Fibroblast of the conjunctiva (primary cell): Measurements from ENCODE around the gene CRLF1.
"Not testable (repeated sequence)": the region's sequence is repeated elsewhere in the genome, so short reads cannot be mapped to it uniquely, and the experiment has no call there.

Source experiments
- DNase-seq: peaks from one replicate; pipeline ENCODE4 v3.0.0-alpha.2; 2010; ENCODE audit warnings: low read depth

Gene CRLF1

DNA sequence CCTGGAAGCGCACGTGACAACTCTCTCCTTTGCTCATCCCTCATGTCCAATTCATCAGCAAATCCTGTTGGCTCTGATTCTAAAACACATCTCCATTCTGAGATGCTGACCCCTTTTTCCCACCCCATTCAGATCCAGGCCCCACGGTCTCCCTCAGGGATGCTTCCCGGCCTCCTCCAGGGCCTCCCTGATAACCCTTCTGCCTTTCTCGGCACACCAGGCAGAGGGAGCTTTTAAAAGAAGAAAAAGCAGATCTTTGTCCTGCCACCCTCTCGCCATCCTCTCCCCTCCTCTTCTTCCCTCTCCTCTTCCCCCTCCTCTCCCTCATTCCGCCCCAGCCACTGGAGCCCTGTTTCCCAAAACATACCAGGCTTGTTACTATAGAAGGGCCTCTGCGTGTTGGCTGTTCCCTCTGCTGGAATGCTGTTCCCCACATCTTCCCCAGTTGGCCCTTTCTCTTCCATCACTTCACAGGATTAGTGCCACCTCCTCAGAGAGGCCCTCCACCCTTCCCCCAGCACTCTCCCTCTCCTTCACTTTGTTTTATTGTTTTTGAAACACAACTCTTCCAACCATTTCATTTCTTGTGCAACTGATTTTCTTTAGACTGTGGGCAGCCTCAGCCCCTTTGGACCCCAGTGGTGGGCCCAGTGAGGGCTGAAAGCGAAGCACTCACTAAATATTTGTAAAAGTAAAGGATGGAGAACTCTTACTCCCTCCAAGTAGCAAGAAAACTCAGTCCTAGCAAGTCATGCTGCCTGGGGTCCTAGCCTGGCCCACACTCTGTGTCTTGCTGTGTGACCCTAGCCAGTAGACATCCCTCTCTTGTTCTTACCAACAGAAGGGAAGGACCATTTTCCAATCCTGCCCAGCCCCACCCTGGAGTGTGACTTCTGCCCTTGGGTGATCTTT, 2.5 kb upstream of the CRLF1 start:
- DNase-seq, result no peak

DNA sequence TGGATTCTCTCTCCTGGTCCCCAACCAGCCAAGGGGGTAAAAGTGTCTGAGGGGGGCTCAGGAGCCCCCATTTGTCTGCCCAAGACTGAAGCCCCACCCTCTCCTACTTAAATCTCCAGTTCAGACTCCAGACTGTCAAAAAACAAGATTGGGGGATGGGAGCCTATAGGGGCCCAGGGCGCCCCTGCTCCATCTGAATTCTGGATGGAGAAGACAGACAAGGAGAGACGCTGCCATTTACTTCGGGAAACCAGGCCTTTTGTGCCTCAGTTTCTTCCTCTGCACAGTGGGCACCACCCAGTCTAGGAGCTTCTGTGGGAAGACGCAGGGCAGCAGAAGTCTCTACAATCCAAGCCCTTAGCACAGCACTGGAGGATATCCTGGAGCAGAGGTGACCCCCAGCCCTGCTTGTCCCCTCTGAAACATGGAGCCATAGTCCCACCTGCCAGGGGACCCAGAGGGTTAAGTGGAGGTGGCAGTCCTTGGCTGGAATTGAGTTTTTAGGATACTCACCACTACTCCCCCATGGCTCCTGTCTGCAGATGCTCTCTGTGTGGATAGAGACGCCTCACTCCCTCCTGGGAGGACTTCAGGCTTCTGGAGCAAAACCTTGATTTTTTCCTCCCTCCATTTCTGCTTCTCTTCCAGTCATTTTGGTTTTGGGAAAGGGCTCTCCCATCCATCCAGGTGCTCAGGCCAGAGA, 1.7 kb upstream of the CRLF1 start:
- DNase-seq, result no peak

DNA sequence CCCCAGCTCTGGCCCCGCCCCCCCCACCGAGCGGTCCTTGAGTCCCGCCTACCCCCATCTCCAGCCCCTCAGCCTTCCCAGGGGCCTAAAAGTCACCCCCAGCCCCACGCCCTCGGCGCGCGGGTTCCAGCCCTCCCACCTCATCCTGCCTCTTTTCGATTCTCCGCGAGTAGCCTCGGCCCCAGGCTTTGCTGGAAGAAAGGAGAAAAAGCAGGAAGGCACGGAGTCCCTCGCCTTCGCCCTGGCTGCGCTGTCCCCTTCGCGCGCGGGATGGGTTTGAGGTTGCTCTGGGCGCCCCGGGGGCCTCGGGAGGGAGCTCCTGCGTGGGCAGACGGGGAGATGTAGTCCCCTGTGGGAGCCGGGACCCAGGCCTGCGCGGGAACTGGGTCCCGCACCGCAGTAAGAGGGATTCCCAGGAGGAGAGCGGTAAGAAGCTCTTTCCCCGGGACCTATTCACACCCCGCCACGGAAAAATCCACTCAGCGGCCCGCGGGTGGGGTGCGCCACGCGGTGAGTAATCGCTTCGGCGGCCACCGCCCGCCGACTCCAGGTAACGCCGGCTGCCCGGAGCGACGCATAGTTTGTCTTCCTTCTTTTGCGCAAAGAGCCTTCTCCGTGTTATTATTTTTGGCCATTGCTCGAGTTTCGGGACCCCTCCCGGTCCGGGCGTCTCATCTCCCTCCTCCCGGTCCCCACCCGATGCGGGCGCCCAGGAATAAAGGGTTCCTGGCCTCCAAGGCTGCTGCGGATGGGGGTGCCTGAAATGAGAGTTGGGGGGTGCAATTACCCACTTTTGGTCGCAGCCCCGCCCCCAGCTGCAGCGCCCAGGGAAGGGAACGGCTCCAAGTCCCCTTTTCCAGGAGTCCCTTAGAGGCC, 865 bp upstream of the CRLF1 start:
- no peak for DNase-seq

DNA sequence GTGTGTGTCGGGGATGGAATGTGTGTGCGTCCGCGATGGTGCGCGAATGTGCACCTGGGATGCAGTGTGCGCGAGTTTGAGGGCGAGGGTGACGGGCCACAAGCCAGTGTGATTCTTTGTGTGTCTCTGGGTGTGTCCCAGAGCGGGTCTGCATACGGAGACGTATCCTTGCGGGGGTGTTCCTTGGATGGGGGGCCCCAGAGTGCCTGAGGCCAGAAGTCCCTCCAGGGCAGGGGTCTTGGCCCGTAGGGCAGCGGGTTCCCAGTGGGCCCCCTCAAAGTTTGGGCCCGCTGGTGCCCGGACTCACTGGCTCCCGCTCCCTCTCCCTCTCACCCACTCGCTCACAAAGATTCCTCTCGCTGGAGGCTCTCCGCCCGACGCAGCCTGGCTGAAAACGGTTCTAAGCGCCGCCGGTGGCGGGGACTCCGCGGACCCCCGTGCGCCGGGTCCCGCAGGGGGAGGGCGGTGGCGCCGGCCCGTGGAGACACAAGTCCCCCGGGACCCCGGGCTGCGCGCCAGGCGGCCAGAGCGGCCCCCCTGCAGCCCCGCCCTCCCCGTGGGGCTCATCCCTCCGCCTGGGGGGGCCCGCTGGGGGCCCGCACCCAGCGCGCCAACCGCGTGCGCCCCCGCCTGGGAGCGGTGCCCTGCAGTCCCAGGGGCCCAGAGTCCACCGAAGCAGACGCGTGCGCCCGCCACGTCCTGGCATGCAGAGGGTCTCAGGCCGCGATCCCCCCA, 886 bp downstream of the CRLF1 start:
- no peak for DNase-seq

DNA sequence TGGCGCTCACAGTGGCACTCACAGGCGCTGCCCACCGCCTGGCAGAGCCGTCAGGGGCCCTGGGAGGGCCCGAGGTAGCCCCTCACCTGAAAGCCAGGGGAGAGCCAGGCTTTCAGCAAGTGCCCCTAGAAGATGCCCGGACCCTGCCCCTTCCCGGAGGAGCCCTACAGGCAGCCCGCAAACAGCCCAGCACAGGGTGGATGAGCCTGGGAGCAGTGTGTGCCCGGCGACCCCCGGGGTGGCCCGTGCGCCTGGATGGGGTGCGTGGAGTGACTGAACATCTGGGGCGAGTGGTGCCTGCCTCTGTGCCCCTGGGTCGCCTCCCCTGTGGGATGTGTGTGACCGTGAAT, 1.4 kb downstream of the CRLF1 start:
- no peak for DNase-seq

DNA sequence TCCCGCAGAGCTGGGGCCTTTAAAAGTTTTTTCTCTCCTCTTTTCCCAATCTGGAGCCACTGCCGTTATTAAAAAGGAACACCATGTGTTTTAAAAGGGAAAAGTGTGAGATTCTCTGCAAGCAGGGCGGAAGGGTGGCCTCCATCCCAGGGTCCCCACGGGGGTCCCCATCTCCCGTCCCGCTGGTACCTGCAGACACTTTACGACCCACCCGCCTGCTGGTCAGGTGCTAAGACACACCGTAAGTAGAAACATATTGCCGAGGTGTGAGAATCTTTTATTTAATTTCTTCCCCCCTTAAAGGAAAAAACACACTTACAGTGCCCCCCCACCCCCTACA, 1.8 kb downstream of the CRLF1 start:
- DNase-seq, result no peak

DNA sequence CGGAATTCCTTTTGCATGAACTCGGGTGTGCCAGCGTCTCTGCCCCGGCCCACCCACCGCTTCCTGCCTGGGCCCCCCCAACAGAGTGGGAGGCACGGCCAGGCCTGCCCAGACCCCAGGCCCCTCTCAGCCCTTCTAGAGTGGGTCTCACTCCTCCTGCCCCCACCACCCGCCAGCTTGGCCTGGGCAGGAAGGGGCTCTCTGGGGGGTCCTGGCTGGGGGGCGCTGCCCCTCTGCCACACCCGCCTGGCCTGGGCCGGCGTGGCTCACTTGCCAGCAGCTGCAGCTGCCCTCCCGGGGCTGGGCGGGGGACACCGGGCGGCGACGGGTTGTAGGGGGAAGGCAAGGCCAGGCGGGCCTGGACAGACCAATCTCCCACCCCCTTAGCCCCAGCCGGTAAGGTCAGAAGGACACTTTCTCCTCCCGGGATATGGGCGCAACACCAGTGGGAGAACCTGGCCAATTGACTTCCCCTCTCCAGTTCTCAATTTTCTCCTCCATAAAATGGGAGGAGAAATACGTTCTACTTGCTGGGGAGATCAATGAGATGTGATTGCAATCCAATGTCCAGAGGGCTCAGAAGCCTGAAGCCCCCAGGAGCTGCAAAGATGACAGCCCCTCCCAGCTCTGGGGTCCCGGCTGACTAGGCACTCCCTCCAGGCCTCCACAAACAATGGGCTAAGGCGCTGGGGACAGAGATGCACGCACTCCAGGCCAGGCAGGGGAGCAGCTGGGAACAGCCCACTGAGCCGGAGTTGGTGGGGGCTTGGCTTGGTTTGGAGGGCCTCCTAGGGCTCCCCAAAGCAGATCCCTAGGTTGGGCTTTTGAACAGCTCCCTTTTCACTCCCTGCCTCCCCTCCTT, 2.4 kb downstream of the CRLF1 start:
- no peak for DNase-seq

DNA sequence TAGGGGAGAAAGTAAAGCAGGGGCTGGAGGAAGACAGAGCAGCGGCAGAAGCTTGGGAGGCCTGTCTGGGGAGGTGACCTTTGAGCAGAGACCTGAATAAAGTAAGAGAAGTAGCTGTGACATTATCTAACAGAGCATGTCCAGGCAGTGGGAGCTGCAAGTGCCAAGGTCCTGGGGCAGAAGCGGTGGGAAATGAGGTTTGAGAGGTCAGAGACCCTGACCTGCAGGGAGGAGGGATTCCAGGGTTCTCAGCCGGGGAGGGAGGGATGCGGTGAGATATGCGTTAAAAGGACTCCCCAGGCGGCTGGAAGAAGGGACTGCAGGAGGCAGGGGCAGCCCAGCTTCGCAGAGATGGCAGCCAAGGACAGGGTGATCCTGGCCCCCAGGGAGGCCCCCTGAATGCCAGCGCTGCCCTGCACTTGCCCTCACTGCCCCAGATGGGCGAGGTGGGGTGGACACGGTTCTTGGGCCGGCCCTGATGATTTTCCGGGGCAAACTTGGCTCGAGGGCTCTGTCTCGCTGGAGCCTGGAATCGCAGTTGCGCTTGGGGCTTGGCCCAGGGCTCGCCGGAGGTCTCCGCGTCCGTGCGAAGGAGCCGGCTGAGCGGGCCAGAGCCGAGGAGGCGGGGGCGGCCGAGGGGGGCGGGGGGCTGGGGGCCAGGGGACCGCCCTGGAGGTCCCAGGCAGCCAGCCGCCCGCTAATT, 3.2 kb downstream of the CRLF1 start:
- no peak for DNase-seq

DNA sequence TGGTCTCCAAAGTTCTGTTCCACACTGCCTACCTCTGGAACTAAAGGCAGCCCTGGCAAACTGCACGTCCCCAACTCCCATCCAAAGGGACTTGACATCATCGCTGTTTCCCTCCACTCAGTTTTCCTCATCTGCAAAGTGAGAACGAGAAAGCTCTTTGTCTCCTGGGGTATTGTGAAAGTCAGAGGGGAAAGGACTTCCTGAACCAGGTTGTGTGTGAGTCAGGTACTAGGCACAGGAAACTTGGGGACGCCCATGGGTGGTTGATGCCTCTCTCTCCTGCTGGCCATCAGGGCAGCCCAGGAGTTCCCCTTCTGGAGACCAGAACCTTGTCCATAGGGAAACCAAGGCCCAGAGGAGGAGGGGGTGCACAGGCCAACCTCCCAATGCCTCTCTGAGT, 4.7 kb downstream of the CRLF1 start:
- DNase-seq, result no peak

DNA sequence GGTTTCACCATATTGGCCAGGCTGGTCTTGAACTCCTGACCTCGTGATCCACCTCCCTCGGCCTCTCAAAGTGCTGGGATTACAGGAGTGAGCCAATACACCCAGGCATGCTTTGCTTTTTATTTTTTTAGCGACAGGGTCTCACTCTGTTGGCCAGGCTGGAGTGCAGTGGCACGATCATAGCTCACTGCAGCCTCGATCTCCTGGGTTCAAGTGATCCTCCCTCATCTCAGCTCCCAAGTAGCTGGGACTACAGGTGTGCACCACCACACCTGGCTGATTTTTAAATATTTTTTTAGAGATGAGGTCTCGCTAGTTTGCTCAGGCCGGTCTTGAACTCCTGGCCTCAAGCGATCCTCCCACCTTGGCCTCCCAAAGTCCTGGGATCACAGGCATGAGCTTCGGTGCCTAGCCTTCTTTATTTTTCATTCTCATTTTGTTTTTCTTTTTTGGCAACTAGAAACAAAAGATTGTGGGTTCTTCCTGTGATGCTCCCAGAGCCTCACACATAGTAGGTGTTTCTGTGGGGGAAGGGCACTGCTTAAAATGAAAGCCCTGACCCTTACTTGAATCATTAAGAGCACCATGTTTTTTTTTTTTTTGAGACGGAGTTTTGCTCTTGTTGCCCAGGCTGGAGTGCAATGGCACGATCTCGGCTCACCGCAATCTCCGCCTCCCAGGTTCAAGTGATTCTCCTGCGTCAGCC, 5.8 kb downstream of the CRLF1 start:
- not testable (repeated sequence) for DNase-seq

DNA sequence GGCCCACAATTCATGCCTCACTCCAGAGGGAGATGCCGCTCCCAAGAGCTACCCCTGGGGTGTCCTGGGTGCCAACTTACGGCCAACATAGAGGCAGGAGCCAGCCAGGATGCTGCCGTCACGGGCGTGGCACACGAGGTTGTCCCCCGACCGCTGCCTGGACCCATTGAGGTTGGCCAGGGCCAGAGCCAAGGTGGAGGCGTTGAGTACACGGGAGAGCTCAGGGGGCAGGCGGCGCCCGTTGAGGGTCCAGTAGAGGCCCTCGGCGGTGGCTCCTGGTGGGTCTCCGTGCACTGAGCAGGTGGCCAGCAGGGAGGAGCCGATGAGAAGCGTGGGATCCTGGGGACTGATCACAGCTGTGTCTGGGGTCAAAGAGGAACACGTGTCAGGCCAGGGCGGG, 7.1 kb downstream of the CRLF1 start:
- no peak for DNase-seq

DNA sequence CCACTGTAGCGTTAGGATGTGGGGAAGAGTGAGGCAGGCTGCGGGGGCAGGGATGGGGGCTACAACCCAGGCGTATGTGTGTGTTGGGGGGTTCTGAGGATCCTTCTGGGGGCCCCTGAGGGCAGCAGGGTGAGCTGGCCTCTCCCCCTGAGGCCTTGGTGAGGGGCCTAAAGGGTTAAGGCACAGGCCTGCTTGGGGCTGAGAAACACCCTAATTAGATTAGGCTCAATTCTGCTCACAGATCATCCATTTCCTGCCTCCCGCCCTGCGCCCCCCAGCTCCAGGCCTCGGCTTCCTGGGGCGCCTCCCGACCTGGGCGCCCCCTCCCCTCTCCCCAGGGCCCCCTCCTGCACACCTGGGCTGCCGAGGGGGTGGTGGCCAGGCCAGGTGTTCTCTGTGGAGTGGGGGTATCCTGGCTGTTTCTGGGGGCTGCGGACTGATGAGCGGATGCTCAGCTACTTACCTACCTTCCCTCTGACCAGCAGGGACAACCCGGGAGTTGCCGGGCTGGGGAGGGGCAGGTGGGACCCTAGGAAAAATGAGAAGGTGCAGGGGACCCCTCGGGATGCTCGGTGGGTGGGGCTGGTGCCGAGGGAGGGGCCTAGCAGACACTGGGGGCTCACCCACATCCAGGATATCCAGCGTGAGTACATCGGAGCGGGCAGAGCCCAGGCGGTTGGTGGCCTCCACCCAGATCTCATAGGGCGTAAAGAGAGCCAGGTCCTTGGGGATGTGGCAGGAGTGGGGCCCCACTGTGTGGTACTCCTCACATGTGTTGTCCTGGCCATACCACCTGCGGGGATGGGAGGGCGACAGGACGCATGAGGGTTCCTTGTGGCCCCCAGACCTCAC, 8.6 kb downstream of the CRLF1 start:
- no peak for DNase-seq

DNA sequence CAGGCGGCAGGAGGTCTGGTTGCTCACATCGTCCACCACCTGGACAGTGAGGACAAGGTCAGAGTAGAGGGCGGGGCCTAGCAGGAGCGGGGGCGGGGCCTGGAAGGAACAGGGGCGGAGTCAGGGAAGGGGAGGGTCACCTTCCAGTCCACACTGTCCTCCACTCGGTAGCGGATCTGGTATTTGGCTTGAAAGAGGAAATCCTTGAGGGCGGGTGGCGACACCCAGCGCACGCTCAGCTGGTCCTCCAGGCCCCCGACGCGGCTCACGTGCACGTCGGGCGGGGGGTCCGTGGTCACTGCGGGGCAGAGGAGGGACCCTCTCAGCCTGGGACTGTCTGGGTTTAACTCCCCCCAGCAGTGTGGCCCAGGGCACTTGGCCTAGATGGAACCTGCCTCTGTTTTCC, 9.8 kb downstream of the CRLF1 start:
- DNase-seq, result no peak

DNA sequence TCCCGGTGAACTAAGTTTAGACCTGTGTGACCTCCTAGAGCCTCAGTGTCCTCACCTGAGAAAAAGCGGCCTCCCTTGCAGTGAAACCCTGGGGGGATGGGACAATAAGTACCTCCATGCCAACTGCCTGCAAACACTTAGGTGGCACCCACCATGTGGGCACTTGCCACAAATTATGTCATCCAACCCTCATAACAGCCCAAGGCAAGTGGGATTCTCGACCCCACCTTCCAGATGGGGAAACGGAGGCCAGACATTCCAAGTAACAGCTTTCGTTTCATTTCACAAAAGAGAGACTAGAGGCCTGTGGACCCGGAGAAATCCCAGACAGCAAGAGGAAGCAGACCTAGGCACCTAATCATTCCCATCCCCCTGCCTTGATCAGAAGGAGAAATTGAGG, 11.1 kb downstream of the CRLF1 start:
- DNase-seq, result no peak

DNA sequence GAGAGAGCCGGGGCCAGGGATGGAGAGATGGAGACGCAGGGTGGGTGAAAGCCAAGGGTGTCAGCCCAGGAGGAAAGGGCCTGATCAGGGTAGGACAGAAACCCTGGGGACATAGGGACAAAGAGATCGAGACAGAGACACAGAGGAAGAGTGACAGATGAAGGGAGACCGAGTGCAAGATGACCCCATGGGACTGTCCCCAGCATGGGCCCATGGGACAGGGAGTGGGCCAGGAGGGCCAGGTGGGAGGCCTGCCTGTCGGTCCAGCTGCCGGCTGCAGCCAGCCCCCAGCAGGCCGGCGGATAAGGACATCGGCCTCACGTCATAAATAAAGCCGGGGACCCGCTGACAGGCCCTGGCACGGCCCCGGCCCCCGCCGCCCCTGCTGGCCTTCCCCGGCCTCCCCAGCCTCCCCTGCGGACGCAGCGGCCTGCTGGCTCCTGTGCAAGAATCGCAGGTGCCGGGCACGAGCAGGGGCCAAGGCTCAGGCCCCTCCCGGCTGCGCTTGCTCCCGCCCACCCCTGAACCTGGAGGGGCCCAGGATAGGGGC, 11.7 kb downstream of the CRLF1 start:
- no peak for DNase-seq

DNA sequence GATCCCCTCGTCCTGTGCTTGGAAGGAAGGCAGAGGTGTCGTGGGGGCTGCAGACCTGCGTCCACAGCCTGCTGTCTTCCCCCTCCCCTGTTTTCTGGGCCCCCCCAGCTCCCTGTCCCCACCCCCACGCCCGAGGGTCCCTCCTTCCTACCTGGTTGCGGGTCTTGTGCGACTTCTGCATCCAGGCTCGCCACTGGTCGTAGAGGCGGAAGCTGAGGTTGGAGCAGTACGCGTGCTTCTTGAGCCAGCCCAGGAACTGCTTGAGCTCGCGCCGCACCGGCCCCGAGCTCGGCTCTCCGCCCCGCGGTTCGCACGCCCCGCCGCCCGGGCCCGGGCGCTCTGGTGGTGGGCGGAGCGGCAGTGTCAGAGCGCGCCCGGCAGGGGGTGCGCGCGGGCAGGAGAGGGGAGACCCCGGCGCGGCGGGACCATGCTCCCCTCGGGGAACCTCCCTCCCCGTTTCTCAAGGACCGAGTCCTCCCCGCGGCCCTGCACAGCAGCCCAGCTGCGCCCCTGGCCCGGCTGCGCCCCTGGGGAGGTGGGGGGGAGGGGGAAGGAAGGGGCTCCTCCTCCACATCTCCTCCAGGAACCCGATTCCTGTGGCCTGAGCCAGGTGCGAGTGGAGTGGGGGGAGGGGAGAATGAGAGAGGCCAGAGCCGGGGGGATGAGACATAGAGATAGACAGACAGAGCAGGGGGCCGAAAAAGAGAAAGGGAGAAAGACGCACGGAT, 12.3 kb downstream of the CRLF1 start:
- DNase-seq, result peak; percentile 49

DNA sequence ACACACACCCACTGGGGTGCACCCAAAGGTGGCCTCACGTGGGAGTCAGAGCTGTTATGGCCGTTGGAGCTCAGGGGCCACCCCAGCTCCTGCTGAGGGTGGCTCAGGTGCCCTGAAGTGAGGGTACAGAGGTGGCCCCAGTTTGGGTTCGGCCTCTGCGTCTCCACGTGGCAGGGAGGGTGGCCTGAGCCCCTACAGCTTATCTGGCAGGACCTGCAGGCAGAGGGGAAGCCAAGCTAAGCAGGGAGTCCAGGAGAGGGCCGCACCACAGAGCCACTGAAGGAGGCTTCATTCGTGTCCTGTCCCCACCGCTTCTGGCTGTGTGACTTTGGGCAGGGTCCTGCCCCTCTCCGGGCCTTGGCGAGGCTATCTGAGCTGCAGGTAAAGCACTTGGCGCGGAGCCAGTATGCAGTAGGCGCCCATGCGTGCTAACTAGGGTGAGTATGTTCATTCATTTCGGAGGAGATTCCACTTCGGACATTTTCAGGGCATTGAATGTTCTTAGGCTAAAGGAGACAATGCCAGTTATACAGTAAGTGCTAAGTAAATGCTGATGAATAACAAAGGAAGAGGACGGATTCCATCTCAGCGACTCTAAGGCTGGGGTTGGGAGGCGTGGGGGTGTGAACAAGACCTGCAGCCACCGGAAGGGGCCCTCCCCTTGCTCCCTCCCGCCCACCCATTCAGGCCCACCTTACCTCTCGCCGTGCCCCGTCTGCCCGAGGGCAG, 13.1 kb downstream of the CRLF1 start:
- DNase-seq, result no peak
